T-cell (primary cell): ENCODE measurements around the gene UMAD1. TPM values are rescaled to one million over a fixed set of nuclear protein-coding genes. Genes with fewer than 3 reads are reported as not detected.

ENCODE experiments used
- ATAC-seq, 4 experiments: fragments of 200-7000 bp in 3 of 4; fragments of 150-1000 bp in 1 of 4; cut with Tn5 transposase; replicated peaks in 1 of 4; 1 replicate in 3 of 4; 2 replicates in 1 of 4; pipeline ENCODE4 v1.10.0; 2021; ENCODE audit warnings: moderate library complexity in 3 of 4, mild to moderate bottlenecking in 2 of 4, moderate number of reproducible peaks in 1 of 4
- CTCF ChIA-PET, 2 donors: fragments of 300-600 bp; sonication (Branson Sonifier 250); formaldehyde crosslinking; loops; one replicate each; lab custom pipeline; 2022; ENCODE audit warnings: antibody characterized with exemption in 2 of 2; lab: Charles Lee
- POLR2A ChIA-PET, 2 donors: fragments of 300-600 bp; sonication (Branson Sonifier 250); formaldehyde crosslinking; loops; one replicate each; lab custom pipeline; 2022; ENCODE audit warnings: antibody characterized with exemption in 2 of 2; lab: Charles Lee
- DNase-seq, 35 experiments: peaks; one replicate each; pipeline versions ENCODE4 v3.0.0 to v3.0.0-alpha.2; 2013 to 2023
- H3K27ac ChIP-seq: one replicate; pipeline ENCODE4 v1.5.1; 2013; ENCODE audit warnings: low read length
- H3K27me3 ChIP-seq, 2 experiments: replicated peaks in 1 of 2; 1 replicate in 1 of 2; 2 replicates in 1 of 2; pipeline versions ENCODE4 v1.6.1 to v1.7.0; 2013; ENCODE audit warnings: low read length in 1 of 2, mixed read lengths in 1 of 2; ENCODE audit not compliant: control insufficient read depth in 2 of 2, insufficient read depth in 2 of 2; ENCODE audit errors: extremely low read depth in 1 of 2
- H3K36me3 ChIP-seq, 2 donors: 1 replicate in 1 of 2; 2 replicates in 1 of 2; pipeline versions ENCODE4 v1.6.1 to v1.7.0; 2013; ENCODE audit warnings: low read length in 1 of 2; ENCODE audit not compliant: control insufficient read depth in 2 of 2, insufficient read depth in 1 of 2; ENCODE audit errors: extremely low read depth in 1 of 2
- H3K4me1 ChIP-seq, 2 experiments: 1 replicate in 1 of 2; 2 replicates in 1 of 2; pipeline versions ENCODE4 v1.6.1 to v1.7.0; 2013; ENCODE audit warnings: low read length in 2 of 2, mixed read lengths in 1 of 2; ENCODE audit not compliant: insufficient read depth in 2 of 2, control insufficient read depth in 1 of 2; ENCODE audit errors: extremely low read depth in 1 of 2
- H3K4me3 ChIP-seq, 2 donors: 1 replicate in 1 of 2; 2 replicates in 1 of 2; pipeline versions ENCODE4 v1.5.1 to v1.7.0; 2013; ENCODE audit warnings: mild to moderate bottlenecking in 2 of 2, low read length in 1 of 2, moderate library complexity in 1 of 2; ENCODE audit not compliant: control insufficient read depth in 1 of 2; ENCODE audit errors: extremely low read depth in 1 of 2
- H3K9me3 ChIP-seq: 2 replicates; pipeline ENCODE4 v1.7.0; 2013
- H3K27ac Mint-ChIP-seq, 2 donors: one replicate each; pipeline ENCODE4 v1.8.0; 2020 to 2021; ENCODE audit warnings: mild to moderate bottlenecking in 2 of 2, mixed read lengths in 2 of 2
- H3K27me3 Mint-ChIP-seq, 2 donors: one replicate each; pipeline ENCODE4 v1.8.0; 2021 to 2022; ENCODE audit warnings: mixed read lengths in 2 of 2
- H3K36me3 Mint-ChIP-seq: one replicate; pipeline ENCODE4 v1.8.0; 2021; ENCODE audit warnings: mixed read lengths
- H3K4me1 Mint-ChIP-seq, 3 donors: one replicate each; pipeline ENCODE4 v1.8.0; 2020 to 2022; ENCODE audit warnings: mixed read lengths in 3 of 3, mild to moderate bottlenecking in 1 of 3
- H3K4me3 Mint-ChIP-seq, 3 donors: one replicate each; pipeline ENCODE4 v1.8.0; 2020 to 2022; ENCODE audit warnings: mild to moderate bottlenecking in 3 of 3, mixed read lengths in 3 of 3, moderate library complexity in 3 of 3
- H3K9me3 Mint-ChIP-seq, 3 donors: one replicate each; pipeline ENCODE4 v1.8.0; 2020 to 2022; ENCODE audit warnings: mixed read lengths in 3 of 3
- WGBS: methylation state at CpG from one replicate; pipeline ENCODE4 v1.1.5; 2013; ENCODE audit warnings: missing lambda C conversion rate; ENCODE audit not compliant: insufficient coverage; 5-methylcytosine and 5-hydroxymethylcytosine counted together
- total RNA-seq, 35 experiments: library from RNA in 6 of 35; stranded (reverse) in 6 of 35; fragments of 120-200 nt in 1 of 35; gene quantifications; one replicate each; pipeline versions ENCODE4 v1.2.1 to v1.2.4 and lab custom pipeline; 2013 to 2026

Gene UMAD1
- total RNA-seq, 5 donors from 2014 or later (not counting 1 experiment from before 2014, with no cell fraction given): 13.8 to 19.8 (median 16.6) TPM

DNA sequence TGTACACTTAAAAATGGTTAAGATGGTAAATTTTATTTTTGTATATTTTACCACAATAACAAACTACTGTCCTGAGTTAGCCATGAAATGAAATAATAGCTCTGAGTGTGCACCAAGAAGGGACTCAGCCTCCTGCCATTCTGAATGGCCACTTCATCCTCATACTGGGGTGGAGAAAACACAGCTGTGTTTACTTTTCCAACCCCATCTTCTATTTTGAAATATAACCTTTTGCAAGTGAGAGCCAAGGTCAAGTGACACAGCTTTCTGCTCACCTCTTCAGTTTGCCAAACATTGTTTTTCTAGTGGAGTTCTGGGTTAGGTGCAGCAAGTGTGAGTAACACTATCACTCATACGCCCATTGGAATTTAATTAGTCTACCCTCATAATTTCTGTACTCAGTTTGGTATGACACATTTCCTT lies 220.7 kb downstream of the UMAD1 start:
- no peak for ATAC-seq
- Mint-ChIP-seq H3K36me3 (peaks cover 10% of the 10 kb centered on the region), H3K4me3 (no peak overlapping the region), H3K9me3 (peaks cover 0 to under 1% (median 0%) of the 10 kb centered on the region in 3 donors), H3K27ac (no peak overlapping the region), H3K4me1 (peaks cover 0 to 11% (median 5%) of the 10 kb centered on the region in 3 donors), H3K27me3 (no peaks in the 10 kb centered on the region)
- H3K27me3 ChIP-seq: no peaks in the 10 kb centered on the region
- H3K36me3 ChIP-seq: no peaks in the 10 kb centered on the region
- DNase-seq: no peak
- no peak overlapping the region for H3K4me3 ChIP-seq
- ChIA-PET POLR2A (interaction anchor here in 1 of 2 donors (0.6 kb wide), 1 partner anchor 126 kb away, joined by 3 read pairs; no protein-coding TSS in a partner anchor), CTCF (no interaction called here)
- no peak overlapping the region for H3K27ac ChIP-seq
- H3K9me3 ChIP-seq: no peaks in the 10 kb centered on the region
- H3K4me1 ChIP-seq: no peaks in the 10 kb centered on the region
- WGBS: no CpG with 5 or more reads among the region's 1 CpG

DNA sequence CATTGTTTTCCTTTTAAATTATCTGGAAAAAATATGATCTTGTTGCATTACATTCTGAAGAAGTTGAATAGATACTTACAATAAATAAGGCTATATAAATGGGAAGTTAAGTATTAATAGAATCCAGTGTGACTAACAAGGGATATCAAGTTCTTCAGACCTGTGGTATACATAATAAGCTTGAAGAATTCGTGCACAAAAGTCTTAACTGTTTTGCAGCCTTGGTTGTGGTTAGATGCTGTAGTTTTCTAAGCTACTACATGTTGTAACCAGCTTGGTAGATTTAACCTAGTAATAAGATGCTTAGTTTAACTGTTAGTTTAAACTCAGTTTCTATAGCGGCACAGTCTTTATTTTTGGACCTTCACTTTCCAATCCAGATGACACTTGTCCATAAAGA lies 221.8 kb downstream of the UMAD1 start:
- Histone ChIP-seq H3K4me1 (no peaks in the 10 kb centered on the region), H3K36me3 (no peaks in the 10 kb centered on the region), H3K4me3 (no peak overlapping the region), H3K27me3 (no peaks in the 10 kb centered on the region), H3K9me3 (no peaks in the 10 kb centered on the region), H3K27ac (no peak overlapping the region)
- H3K27ac Mint-ChIP-seq: no peak overlapping the region
- no peak for DNase-seq
- CTCF ChIA-PET: no interaction called here
- peaks cover 0 to 8% (median 5%) of the 10 kb centered on the region in 3 donors for H3K4me1 Mint-ChIP-seq
- ATAC-seq: no peak
- no peak overlapping the region for H3K4me3 Mint-ChIP-seq
- H3K36me3 Mint-ChIP-seq: peaks cover 9% of the 10 kb centered on the region
- no peaks in the 10 kb centered on the region for H3K27me3 Mint-ChIP-seq
- POLR2A ChIA-PET: no interaction called here
- no CpG with 5 or more reads among the region's 2 CpGs for WGBS
- no peaks in the 10 kb centered on the region for H3K9me3 Mint-ChIP-seq

DNA sequence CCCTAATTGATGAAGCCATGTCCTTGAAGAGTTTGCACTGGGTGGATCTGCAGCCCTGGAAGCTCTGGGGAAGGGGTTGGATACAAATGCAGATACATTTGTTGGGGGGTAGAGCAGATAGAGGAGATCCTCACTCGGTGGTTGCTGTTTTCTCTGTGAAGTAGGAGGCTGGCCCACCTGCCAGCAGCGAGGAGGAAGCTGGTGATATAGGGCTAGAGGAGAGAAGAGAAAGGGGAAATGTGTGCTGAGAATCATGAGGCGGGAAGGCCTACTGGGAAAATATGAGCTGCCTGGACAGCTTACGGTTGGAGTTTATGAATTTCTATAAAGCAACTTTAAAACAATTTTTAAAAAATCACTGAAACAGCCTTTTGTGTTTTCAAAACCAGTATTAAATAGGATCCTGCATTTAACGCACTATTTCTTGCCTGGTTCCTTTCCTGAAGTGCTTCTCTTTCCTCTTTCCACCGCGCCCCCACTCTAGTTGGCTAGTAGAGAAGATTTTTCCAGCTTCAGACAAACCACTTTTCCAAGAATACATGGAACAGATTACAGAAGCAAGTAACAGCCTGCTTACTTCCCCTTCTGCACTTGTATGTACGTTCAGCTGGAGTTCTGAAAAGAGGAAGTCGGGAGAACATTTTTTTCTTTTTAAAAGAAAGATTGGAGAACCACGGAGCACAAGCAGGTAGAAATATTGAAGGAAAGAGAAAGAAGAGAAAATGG lies 227.5 kb downstream of the UMAD1 start:
- H3K4me1 Mint-ChIP-seq: no peaks in the 10 kb centered on the region
- ChIA-PET CTCF (interaction anchor here in 1 of 2 donors (0.6 kb wide), 1 partner anchor 33 kb away, joined by 3 read pairs; no protein-coding TSS in a partner anchor), POLR2A (interaction anchor here in 1 of 2 donors (0.6 to 0.7 kb wide), 2 partner anchors 27 to 388 kb away, joined by 3 read pairs; no protein-coding TSS in a partner anchor)
- Histone ChIP-seq H3K4me1 (peaks cover 0 to 4% of the 10 kb centered on the region in 2 experiments), H3K27me3 (no peaks in the 10 kb centered on the region), H3K27ac (no peak overlapping the region), H3K36me3 (no peaks in the 10 kb centered on the region), H3K9me3 (no peaks in the 10 kb centered on the region), H3K4me3 (no peak overlapping the region)
- DNase-seq: no peak
- no peaks in the 10 kb centered on the region for H3K9me3 Mint-ChIP-seq
- 67% methylated on average over 3 of the region's 10 CpGs for WGBS
- H3K27ac Mint-ChIP-seq: no peak overlapping the region
- peaks cover 11% of the 10 kb centered on the region for H3K36me3 Mint-ChIP-seq
- no peak overlapping the region for H3K4me3 Mint-ChIP-seq
- H3K27me3 Mint-ChIP-seq: no peaks in the 10 kb centered on the region
- no peak for ATAC-seq

DNA sequence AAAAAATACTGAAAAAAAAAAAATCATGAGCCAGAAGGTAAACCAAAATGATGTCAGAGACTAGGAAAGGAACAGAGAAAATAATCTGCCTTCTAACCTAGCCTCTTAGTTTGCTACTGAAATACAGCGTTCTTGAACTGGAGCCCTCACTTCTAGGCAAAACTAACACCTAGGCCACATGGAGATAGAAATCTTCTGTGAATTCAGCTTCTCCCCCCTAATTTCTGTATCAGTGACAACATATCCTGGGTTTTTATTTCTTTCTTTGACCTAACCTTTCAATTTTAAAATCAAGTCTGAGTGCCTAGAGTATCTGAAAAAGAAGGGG lies 228.0 kb downstream of the UMAD1 start:
- ChIA-PET CTCF (interaction anchor here in 1 of 2 donors (1.6 kb wide), 1 partner anchor 167 kb away, joined by 3 read pairs; no protein-coding TSS in a partner anchor), POLR2A (interaction anchor here in 1 of 2 donors (0.7 kb wide), 1 partner anchor 26 kb away, joined by 3 read pairs; no protein-coding TSS in a partner anchor)
- no CpG with 5 or more reads among the region's 1 CpG for WGBS
- no peaks in the 10 kb centered on the region for H3K4me1 Mint-ChIP-seq
- no peak overlapping the region for H3K27ac ChIP-seq
- no peaks in the 10 kb centered on the region for H3K27me3 Mint-ChIP-seq
- no peaks in the 10 kb centered on the region for H3K36me3 ChIP-seq
- DNase-seq: no peak
- H3K4me1 ChIP-seq: peaks cover 0 to 4% of the 10 kb centered on the region in 2 experiments
- no peaks in the 10 kb centered on the region for H3K9me3 ChIP-seq
- no peaks in the 10 kb centered on the region for H3K9me3 Mint-ChIP-seq
- no peak overlapping the region for H3K4me3 ChIP-seq
- no peak overlapping the region for H3K4me3 Mint-ChIP-seq
- no peaks in the 10 kb centered on the region for H3K27me3 ChIP-seq
- no peak for ATAC-seq
- no peak overlapping the region for H3K27ac Mint-ChIP-seq
- peaks cover 11% of the 10 kb centered on the region for H3K36me3 Mint-ChIP-seq

DNA sequence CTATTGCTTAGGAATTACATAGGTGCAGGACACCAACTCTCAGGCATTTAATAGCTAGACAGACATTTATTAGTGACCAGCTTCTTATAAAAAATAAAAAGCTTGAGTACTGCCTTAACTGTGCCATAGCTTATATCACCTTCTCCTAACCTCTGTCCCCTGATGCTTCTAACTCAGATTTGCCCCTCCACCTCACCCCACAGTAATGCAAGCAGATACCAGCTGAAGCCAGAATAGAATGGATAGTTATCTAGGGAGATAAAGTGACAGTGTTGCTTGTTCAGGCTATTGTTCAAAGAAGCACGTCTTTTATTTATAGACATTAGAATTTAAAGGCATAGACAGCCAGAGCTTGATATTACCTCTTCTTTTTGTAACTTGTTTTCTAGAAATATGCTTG lies 228.5 kb downstream of the UMAD1 start:
- Histone ChIP-seq H3K27me3 (no peaks in the 10 kb centered on the region), H3K9me3 (no peaks in the 10 kb centered on the region), H3K4me1 (peaks cover 0 to 4% of the 10 kb centered on the region in 2 experiments), H3K27ac (no peak overlapping the region), H3K4me3 (no peak overlapping the region), H3K36me3 (no peaks in the 10 kb centered on the region)
- Mint-ChIP-seq H3K36me3 (peaks cover 16% of the 10 kb centered on the region), H3K4me1 (no peaks in the 10 kb centered on the region), H3K9me3 (no peaks in the 10 kb centered on the region), H3K4me3 (no peak overlapping the region), H3K27ac (no peak overlapping the region), H3K27me3 (no peaks in the 10 kb centered on the region)
- DNase-seq: no peak
- whole genome bisulfite sequencing: 60% methylated on average over 1 of the region's 1 CpG
- CTCF ChIA-PET: interaction anchor here in 1 of 2 donors (1.6 kb wide), 1 partner anchor 167 kb away, joined by 3 read pairs; no protein-coding TSS in a partner anchor
- POLR2A ChIA-PET: interaction anchor here in 1 of 2 donors (0.6 kb wide), 1 partner anchor 226 kb away, joined by 11 read pairs; no protein-coding TSS in a partner anchor
- no peak for ATAC-seq

DNA sequence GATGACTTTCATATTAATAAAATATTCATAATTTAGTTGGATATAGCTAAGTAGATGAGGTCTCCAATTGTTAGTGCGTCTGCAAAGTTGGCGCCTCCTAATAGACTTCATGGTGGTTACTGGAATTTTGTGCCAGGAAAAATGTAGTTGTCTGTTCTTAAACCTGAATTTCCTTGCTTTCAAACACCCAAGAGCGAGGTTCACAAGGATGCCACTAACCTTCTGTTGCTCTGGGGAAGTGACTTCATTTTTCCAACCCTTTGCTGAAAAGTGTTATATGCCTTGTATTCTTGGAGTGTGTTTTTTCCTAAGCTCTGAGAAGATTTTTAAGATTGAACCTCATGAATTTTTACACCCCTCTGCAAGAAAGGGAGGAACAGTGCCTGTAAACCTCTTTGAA lies 229.1 kb downstream of the UMAD1 start:
- H3K4me1 ChIP-seq: peaks cover 0 to 4% of the 10 kb centered on the region in 2 experiments
- CTCF ChIA-PET: interaction anchor here in 1 of 2 donors (1.6 kb wide), 1 partner anchor 166 kb away, joined by 3 read pairs; no protein-coding TSS in a partner anchor
- no CpG with 5 or more reads among the region's 3 CpGs for WGBS
- H3K4me1 Mint-ChIP-seq: no peaks in the 10 kb centered on the region
- no peak overlapping the region for H3K4me3 ChIP-seq
- H3K27ac ChIP-seq: no peak overlapping the region
- H3K27ac Mint-ChIP-seq: no peak overlapping the region
- no peaks in the 10 kb centered on the region for H3K9me3 Mint-ChIP-seq
- H3K27me3 Mint-ChIP-seq: no peaks in the 10 kb centered on the region
- H3K36me3 Mint-ChIP-seq: peaks cover 19% of the 10 kb centered on the region
- H3K27me3 ChIP-seq: no peaks in the 10 kb centered on the region
- no peaks in the 10 kb centered on the region for H3K9me3 ChIP-seq
- POLR2A ChIA-PET: no interaction called here
- no peak overlapping the region for H3K4me3 Mint-ChIP-seq
- ATAC-seq (no peak), DNase-seq (no peak)
- H3K36me3 ChIP-seq: no peaks in the 10 kb centered on the region
